OCI-LY3 (cell line): ENCODE data around the gene IFI6.

Experiments
- CTCF ChIP-seq: fragments of 200-600, 300-600 bp; sonication (generic); IDR thresholded peaks from 2 replicates; pipeline ENCODE4 v1.5.1; 2014; ENCODE audit warnings: antibody characterized with exemption, low read length, low read depth
- EZH2phosphoT487 ChIP-seq: fragments of 200-600 bp; shearing (Covaris generic); IDR thresholded peaks from 2 replicates; pipeline ENCODE4 v1.6.1; 2018; ENCODE audit warnings: antibody characterized with exemption, mixed run types, low read depth

DNA sequence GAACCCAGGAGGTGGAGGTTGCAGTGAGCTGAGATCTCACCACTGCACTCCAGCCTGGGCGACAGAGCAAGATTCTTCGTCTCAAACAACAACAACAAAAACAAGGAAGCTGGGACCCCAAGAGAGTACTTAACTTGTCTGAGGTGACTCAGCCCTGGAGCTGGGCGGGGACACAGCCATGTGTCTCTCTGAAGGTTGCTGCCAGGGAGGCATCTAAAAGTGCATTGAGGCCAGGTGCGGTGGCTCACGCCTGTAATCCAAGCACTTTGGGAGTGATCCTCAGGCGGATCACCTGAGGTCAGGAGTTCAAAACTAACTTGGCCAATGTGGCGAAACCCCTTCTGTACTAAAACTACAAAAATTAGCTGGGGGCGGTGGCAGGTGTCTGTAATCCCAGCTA lies 7.7 kb downstream of the IFI6 start:
- TF ChIP-seq EZH2phosphoT487 (no peak), CTCF (no peak)
